Right renal pelvis (tissue), 4 donors: ENCODE measurements around the gene ACSL6. TPM values are rescaled to one million over a fixed set of nuclear protein-coding genes. Genes with fewer than 3 reads are reported as not detected.
"Not testable (repeated sequence)": the region's sequence is repeated elsewhere in the genome, so short reads cannot be mapped to it uniquely, and the experiment has no call there.

Experiments used
- DNase-seq, 4 donors: peaks; one replicate each; pipeline ENCODE4 v3.0.0-alpha.2; 2013; ENCODE audit warnings: low read depth in 4 of 4, low spot score in 3 of 4, missing footprints in 1 of 4
- polyA plus RNA-seq, 4 donors: library from polyadenylated mRNA; unstranded; fragments of 120-200 nt; gene quantifications; one replicate each; pipeline ENCODE4 v1.2.1, GENCODE V29; 2013; ENCODE audit not compliant: insufficient read length in 4 of 4

Gene ACSL6
- polyA plus RNA-seq, 4 donors, result 1.7 to 2.7 (median 1.9) TPM

DNA sequence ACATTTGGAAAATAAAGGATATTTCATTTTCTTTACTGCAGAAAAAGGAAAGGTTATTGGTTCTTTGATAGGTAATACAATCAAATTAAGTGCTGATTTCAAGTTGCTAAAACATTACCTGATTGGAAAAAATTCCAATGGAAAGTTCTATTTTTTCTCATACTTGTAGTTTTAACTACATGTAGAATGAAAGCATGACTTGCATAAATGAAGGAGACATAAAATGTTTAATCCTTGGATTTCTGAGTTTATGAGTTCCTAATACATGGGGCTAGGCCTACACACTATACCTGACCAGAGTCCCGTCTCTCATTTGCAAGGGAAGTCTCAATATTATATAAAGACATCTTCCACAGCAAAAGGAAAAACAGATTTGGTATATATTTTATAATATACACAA lies 60.8 kb downstream of the ACSL6 start:
- DNase-seq, result no peak

- no peak for DNase-seq
Measured at GRCh38 chr5:131947445-131947844, 64.0 kb downstream of the ACSL6 start.

- DNase-seq, result no peak
Measured at GRCh38 chr5:131945551-131946168, 65.8 kb downstream of the ACSL6 start, which contains the start of gene MEIKIN. TSS of gene MEIKIN (minus strand) at chr5:131945663. CDS start at chr5:131945505, 158 bp downstream.

DNA sequence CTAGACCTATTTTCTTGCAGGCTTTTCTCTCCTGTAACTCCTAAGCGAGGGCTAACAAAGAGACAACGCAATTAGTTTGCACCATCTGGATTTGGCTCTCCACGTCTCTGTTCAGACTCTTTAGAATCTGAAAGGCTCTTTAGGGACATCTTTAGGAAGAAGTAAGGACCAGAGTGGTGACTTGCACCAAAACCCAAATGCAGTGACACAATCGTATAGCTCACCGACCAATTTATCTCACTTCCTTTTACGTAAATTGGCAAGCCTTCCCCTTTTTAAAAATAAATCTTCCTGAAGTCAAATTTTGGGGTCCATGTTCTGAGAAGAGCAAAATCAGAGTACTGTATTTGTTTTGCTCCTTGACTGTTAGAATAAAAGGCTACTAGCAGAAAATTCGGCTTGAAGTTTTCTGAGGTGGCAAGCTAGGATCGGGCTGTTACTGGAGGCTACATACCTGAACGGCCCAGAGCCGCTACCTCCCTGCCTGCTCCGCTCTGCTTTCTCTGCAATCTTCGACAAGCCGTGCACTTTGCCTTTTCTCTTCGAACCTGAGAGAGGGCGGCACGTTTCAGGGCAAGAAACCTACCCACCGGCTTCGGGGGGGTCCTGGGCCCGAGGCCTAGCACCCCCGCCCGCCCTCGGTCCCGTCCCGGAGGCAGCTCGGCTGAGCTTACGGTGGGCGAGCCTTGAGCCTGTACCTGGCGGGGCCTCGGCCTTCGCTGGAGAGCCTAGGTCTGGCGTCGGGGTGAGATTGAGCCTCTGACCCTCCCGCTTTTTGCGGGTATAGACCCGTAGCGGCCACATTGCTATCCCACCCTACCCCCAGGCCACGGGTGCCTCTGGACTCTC lies 66.5 kb downstream of the ACSL6 start:
- DNase-seq, result no peak

DNA sequence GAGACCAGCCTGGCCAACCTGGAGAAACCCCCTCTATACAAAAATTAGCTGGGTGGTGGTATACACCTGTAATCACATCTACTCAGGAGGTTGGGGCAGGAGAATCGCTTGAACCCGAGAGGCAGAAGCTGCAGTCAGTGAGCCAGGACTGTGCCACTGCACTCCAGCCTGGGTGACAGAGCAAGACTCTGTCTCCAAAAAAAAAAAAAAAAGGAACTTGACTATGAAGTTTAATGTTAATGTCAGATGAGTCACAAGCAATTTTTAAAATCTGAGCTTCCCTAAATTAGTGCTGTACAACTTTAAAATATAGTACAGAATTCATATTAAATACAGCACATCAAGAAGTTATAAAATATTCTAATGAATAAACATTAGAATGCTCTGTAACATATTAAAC lies 67.5 kb downstream of the ACSL6 start:
- DNase-seq, result no peak

- DNase-seq, result no peak
Measured at GRCh38 chr5:131942016-131942415, 69.4 kb downstream of the ACSL6 start.

DNA sequence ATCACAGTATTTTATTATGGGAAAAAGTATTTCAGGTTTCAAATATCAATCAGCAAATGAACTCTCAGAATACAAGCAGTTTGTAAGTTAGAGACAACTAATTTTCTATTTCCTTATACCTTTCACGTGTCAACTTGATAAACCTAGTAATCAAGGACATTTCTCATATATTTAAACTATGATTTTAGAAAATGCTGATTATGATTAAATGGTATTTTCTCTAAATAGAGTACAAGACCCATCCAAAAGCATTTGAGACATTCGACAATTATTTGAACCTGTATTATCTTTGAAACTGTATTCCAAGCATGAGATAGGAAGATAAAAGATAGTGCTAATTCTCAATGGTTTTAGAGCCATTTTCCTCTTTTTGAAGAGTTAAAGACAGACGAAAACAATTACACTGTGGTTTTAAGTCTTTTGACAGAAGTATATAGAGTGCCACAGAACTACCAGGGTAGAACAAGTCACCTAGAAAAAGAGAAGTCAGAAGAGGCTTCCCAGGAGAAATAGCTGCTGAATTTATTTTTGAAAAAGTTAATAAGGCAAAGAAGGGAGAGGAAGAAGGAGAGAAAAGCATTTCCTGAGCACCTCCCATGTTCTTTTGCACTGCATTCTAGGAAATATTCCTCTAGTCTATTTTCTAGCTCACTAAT lies 71.6 kb downstream of the ACSL6 start:
- DNase-seq, result no peak

DNA sequence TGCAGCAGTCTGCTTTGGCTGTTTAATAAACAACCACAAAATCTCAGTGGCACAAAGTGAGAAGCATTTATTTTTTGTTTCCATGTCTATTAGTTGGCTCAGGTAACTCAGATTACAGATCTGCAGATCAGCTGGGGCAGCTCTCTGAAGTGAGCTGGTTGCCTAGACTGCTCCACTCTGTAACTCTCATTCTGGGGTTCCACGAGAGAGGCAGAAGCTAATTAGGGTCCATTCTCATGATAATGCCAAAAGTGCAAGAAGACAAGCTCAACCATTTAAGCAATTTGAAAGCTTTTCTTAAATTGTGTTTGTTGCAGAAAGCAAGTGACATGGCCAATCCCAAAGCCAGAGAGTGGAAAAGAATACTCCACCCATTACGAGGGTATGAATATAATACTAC lies 79.2 kb downstream of the ACSL6 start:
- DNase-seq, result no peak

DNA sequence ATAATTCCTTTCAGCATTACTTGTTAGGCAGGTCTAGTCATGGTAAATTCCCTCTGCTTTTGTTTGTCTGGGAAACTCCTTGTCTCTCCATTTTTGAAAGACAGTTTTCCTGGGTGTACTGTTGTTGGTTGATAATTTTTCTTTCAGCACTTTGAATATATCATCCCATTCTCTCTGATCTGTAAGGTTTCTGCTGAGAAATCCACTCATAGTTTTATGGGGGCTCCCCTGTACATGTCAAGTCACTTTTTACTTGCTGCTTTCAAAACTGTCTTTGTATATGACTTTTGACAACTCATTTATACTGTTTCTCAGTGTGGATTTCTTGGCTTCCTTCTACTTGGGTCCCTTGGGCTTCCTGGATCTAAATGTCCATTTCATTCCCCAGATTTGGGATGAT lies 82.5 kb downstream of the ACSL6 start:
- DNase-seq, result no peak

DNA sequence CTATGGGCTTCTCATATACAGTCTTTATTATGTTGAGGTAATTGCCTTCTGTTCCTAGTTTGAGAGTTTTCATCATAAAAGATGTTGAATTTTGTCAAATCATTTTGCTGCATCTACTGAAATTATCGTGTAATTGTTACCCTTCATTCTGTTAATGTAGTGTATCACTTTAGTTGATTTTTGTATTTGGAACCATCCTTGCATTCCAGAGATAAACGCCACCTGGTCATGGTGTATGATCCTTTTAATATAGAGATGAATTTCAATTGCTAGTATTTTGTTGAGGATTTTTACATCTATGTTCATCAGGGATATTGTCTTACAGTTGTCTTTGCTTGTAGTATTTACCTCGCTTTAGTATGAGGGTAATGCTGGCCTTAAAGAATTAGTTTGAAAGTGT lies 85.3 kb downstream of the ACSL6 start:
- no peak for DNase-seq

- DNase-seq, result no peak
Measured at GRCh38 chr5:131916481-131916880, 95.0 kb downstream of the ACSL6 start.

GRCh38 chr5:131914472-131914871 lies 97.0 kb downstream of the ACSL6 start:
- no peak for DNase-seq

DNA sequence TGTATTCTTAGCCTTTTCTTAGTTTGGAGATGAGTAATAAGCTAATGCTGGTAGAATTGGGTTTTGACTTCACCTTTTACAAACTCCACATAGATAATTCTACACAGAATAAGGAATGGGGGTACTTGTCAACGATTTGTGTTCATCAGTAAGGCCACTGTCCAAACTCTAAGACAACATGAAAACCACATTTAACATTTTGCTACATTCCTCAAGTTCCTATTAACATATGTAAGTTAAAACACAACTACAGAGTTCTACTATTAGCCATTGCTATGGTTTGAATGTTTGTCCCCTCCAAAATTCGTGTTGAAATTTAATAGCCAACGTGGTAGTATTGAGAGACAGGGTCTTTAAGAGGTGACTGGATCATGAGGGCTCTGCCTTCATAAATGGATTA lies 97.9 kb downstream of the ACSL6 start:
- DNase-seq, result no peak

GRCh38 chr5:131906668-131907067 lies 104.8 kb downstream of the ACSL6 start:
- no peak for DNase-seq

- DNase-seq, result not testable (repeated sequence)
Measured at GRCh38 chr5:131902266-131902665, 109.2 kb downstream of the ACSL6 start.

Other genes starting within 250 kb of the ACSL6 start
- gene FNIP1, start 214.6 kb downstream of the ACSL6 start, polyA plus RNA-seq, result 10 to 100 TPM; 13.2 to 18.1 (median 16.2) TPM
- under 1 TPM in 1 of 4 donors, not detected in 3; 0.17 TPM for gene MEIKIN, start 66.0 kb downstream of the ACSL6 start, polyA plus RNA-seq
- not detected for gene IL3, start 49.0 kb upstream of the ACSL6 start, polyA plus RNA-seq
- not detected for gene CSF2, start 62.1 kb upstream of the ACSL6 start, polyA plus RNA-seq
- gene P4HA2, start 216.2 kb upstream of the ACSL6 start, polyA plus RNA-seq, result 10 to 100 TPM; 26.9 to 39.9 (median 28.7) TPM
- gene PDLIM4, start 246.0 kb upstream of the ACSL6 start, polyA plus RNA-seq, result 10 to 100 TPM; 13.1 to 19.5 (median 14.8) TPM